Activated CD8-positive, alpha-beta T cell treated with anti-CD3 and anti-CD28 coated beads for 36 hours (primary cell): Measurements from ENCODE around the gene KCNQ1OT1. TPM values are rescaled to one million over a fixed set of nuclear protein-coding genes. Genes with fewer than 3 reads are reported as not detected.

ENCODE experiments used
- ATAC-seq: fragments of 200-7000 bp; cut with Tn5 transposase; one replicate; pipeline ENCODE4 v1.10.0; 2021; ENCODE audit warnings: mild to moderate bottlenecking, moderate library complexity
- CTCF ChIA-PET: fragments of 350-600 bp; sonication (Branson Sonifier 250); formaldehyde crosslinking; loops from one replicate; lab custom pipeline; 2021; ENCODE audit warnings: antibody characterized with exemption; lab: Charles Lee
- POLR2A ChIA-PET: fragments of 350-600 bp; sonication (Branson Sonifier 250); formaldehyde crosslinking; loops from one replicate; lab custom pipeline; 2021; ENCODE audit warnings: antibody characterized with exemption; lab: Charles Lee
- DNase-seq: peaks from one replicate; pipeline ENCODE4 v3.0.0-alpha.2; 2020
- H3K27ac Mint-ChIP-seq: one replicate; pipeline ENCODE4 v1.8.0; 2021; ENCODE audit warnings: mild to moderate bottlenecking, mixed read lengths
- H3K27me3 Mint-ChIP-seq: one replicate; pipeline ENCODE4 v1.8.0; 2021; ENCODE audit warnings: mixed read lengths
- H3K36me3 Mint-ChIP-seq: one replicate; pipeline ENCODE4 v1.8.0; 2021; ENCODE audit warnings: low read depth, mixed read lengths
- H3K4me1 Mint-ChIP-seq: one replicate; pipeline ENCODE4 v1.8.0; 2021; ENCODE audit warnings: low read depth, mixed read lengths
- H3K4me3 Mint-ChIP-seq: one replicate; pipeline ENCODE4 v1.8.0; 2021; ENCODE audit warnings: mild to moderate bottlenecking, moderate library complexity, mixed read lengths
- H3K9me3 Mint-ChIP-seq: one replicate; pipeline ENCODE4 v1.8.0; 2021; ENCODE audit warnings: mixed read lengths
- CTCF ChIP-seq: fragments of 200-600 bp; IDR thresholded peaks from one replicate; pipeline ENCODE4 v1.8.0; 2022; ENCODE audit warnings: antibody characterized with exemption, mild to moderate bottlenecking
- intact Hi-C: fragments of 100-400 bp; cut with micrococcal nuclease; formaldehyde crosslinking; loops from one replicate; pipeline ENCODE4 v1.10.0; 2022
- total RNA-seq, 2 experiments: library from RNA; stranded (reverse); gene quantifications; one replicate each; pipeline ENCODE4 v1.2.3, GENCODE V29; 2021

The KCNQ1OT1 gene
- total RNA-seq, 2 experiments from 2014 or later = 0.22 to 0.23 TPM

- TF ChIP-seq CTCF = no peak
- Mint-ChIP-seq H3K27ac (no peak overlapping the region), H3K36me3 (no peaks in the 10 kb centered on the region), H3K27me3 (no peaks in the 10 kb centered on the region), H3K9me3 (no peaks in the 10 kb centered on the region), H3K4me1 (no peaks in the 10 kb centered on the region), H3K4me3 (no peak overlapping the region)
- ATAC-seq = no peak
- CTCF ChIA-PET = interaction anchor here (0.7 kb wide), 1 partner anchor 44 kb away, joined by 3 read pairs; no protein-coding TSS in a partner anchor
- DNase-seq = no peak
- POLR2A ChIA-PET = no interaction called here
- intact Hi-C loops = no loop called here
Observed at GRCh38 chr11:2577031-2577990, 122.5 kb downstream of the KCNQ1OT1 start.

- DNase-seq (no peak), ATAC-seq (no peak)
- H3K27ac Mint-ChIP-seq = no peak overlapping the region
- CTCF ChIA-PET = interaction anchor here (0.7 kb wide), 1 partner anchor 44 kb away, joined by 3 read pairs; no protein-coding TSS in a partner anchor
- H3K4me3 Mint-ChIP-seq = no peak overlapping the region
- intact Hi-C loops = no loop called here
- POLR2A ChIA-PET = no interaction called here
- no peaks in the 10 kb centered on the region for H3K9me3 Mint-ChIP-seq
- H3K27me3 Mint-ChIP-seq = no peaks in the 10 kb centered on the region
- no peaks in the 10 kb centered on the region for H3K36me3 Mint-ChIP-seq
- no peak for TF ChIP-seq CTCF
- no peaks in the 10 kb centered on the region for H3K4me1 Mint-ChIP-seq
Observed at GRCh38 chr11:2576549-2576948, 123.2 kb downstream of the KCNQ1OT1 start.

- no peak for TF ChIP-seq CTCF
- Mint-ChIP-seq H3K4me3 (no peak overlapping the region), H3K27me3 (no peaks in the 10 kb centered on the region), H3K27ac (no peak overlapping the region), H3K4me1 (no peaks in the 10 kb centered on the region), H3K36me3 (no peaks in the 10 kb centered on the region), H3K9me3 (no peaks in the 10 kb centered on the region)
- DNase-seq (no peak), ATAC-seq (no peak)
- ChIA-PET POLR2A (no interaction called here), CTCF (no interaction called here)
- intact Hi-C loops = no loop called here
Observed at GRCh38 chr11:2576111-2576510, 123.7 kb downstream of the KCNQ1OT1 start.

- no peak for TF ChIP-seq CTCF
- H3K4me1 Mint-ChIP-seq = no peaks in the 10 kb centered on the region
- no peak overlapping the region for H3K4me3 Mint-ChIP-seq
- ATAC-seq = no peak
- H3K9me3 Mint-ChIP-seq = no peaks in the 10 kb centered on the region
- H3K36me3 Mint-ChIP-seq = no peaks in the 10 kb centered on the region
- CTCF ChIA-PET = no interaction called here
- POLR2A ChIA-PET = no interaction called here
- no peak for DNase-seq
- intact Hi-C loops = no loop called here
- no peaks in the 10 kb centered on the region for H3K27me3 Mint-ChIP-seq
- H3K27ac Mint-ChIP-seq = no peak overlapping the region
Observed at GRCh38 chr11:2575591-2576051, 124.2 kb downstream of the KCNQ1OT1 start.
